ENCODE data around the gene RNASEH2A. TPM values are rescaled to one million over a fixed set of nuclear protein-coding genes. Genes with fewer than 3 reads are reported as not detected.
A peak's percentile ranks its signal among the peaks of the same experiment; 100 is the strongest.

Gene RNASEH2A
- total and polyA plus RNA-seq, 10 donors, result 4.4 to 15.9 (median 11.7) TPM

GRCh38 chr19:12767666-12768065 lies 38.7 kb upstream of the RNASEH2A start:
- peaks cover 0 to 4% (median 0%) of the 10 kb centered on the region in 8 donors for H3K9me3 ChIP-seq
- intact Hi-C loops (cut with DNase I; ENCODE audit: low total_unique reads), result no loop called here
- WGBS, 5 donors, result 94 to 97% (median 95%) methylated on average over 13 to 15 of the region's 15 CpGs
- no peak overlapping the region for H3K4me3 ChIP-seq
- no peak for DNase-seq
- no peaks in the 10 kb centered on the region for H3K27me3 ChIP-seq (replicated peaks in 1 of 7)
- no peak for TF ChIP-seq CTCF (IDR thresholded peaks at IDR 0.05 in 8 of 11, conservative IDR thresholded peaks at IDR 0.05 in 3 of 11)
- no peak for TF ChIP-seq POLR2A (IDR thresholded peaks at IDR 0.05)
- TF ChIP-seq POLR2AphosphoS5 (IDR thresholded peaks at IDR 0.05), result no peak
- peaks cover 0 to 10% (median 3%) of the 10 kb centered on the region in 6 donors for H3K4me1 ChIP-seq
- no peak overlapping the region for H3K27ac ChIP-seq
- peaks cover 0 to 53% (median 13%) of the 10 kb centered on the region in 6 donors for H3K36me3 ChIP-seq

- H3K36me3 ChIP-seq, result peaks cover 0 to 33% (median 3%) of the 10 kb centered on the region in 6 donors
- no peak for DNase-seq
- peak in 1 of 3 donors; percentile 61 for TF ChIP-seq POLR2AphosphoS5 (IDR thresholded peaks at IDR 0.05)
- no peak for TF ChIP-seq POLR2A (IDR thresholded peaks at IDR 0.05)
- no peak for TF ChIP-seq CTCF (IDR thresholded peaks at IDR 0.05 in 8 of 11, conservative IDR thresholded peaks at IDR 0.05 in 3 of 11)
- H3K27ac ChIP-seq, result no peak overlapping the region
- peaks cover under 1 to 12% (median 6%) of the 10 kb centered on the region in 6 donors for H3K4me1 ChIP-seq
- H3K9me3 ChIP-seq, result no peaks in the 10 kb centered on the region
- H3K27me3 ChIP-seq (replicated peaks in 1 of 7), result no peaks in the 10 kb centered on the region
- WGBS, 5 donors, result 53 to 82% (median 65%) methylated on average over 29 to 37 of the region's 37 CpGs
- no peak overlapping the region for H3K4me3 ChIP-seq
- intact Hi-C loops (cut with DNase I; ENCODE audit: low total_unique reads), result loop anchor here (5.0 kb wide), 1 partner anchor 38 kb away; the partner anchor contains the start of gene RNASEH2A
Observed at GRCh38 chr19:12769689-12770088, 36.7 kb upstream of the RNASEH2A start.

- DNase-seq, result no peak
- intact Hi-C loops (cut with DNase I; ENCODE audit: low total_unique reads), result loop anchor here (5.0 kb wide), 1 partner anchor 36 kb away; the partner anchor contains the start of gene RNASEH2A
- no peak overlapping the region for H3K27ac ChIP-seq
- no peaks in the 10 kb centered on the region for H3K27me3 ChIP-seq (replicated peaks in 1 of 7)
- TF ChIP-seq POLR2AphosphoS5 (IDR thresholded peaks at IDR 0.05) (no peak), CTCF (IDR thresholded peaks at IDR 0.05 in 8 of 11, conservative IDR thresholded peaks at IDR 0.05 in 3 of 11) (no peak)
- WGBS, 5 donors, result 94 to 98% (median 96%) methylated on average over 13 of the region's 13 CpGs
- H3K9me3 ChIP-seq, result no peaks in the 10 kb centered on the region
- H3K4me3 ChIP-seq, result no peak overlapping the region
- H3K4me1 ChIP-seq, result peaks cover 5 to 14% (median 10%) of the 10 kb centered on the region in 6 donors
- peaks cover 0 to 24% (median 0%) of the 10 kb centered on the region in 6 donors for H3K36me3 ChIP-seq
Observed at GRCh38 chr19:12770922-12771321, 35.5 kb upstream of the RNASEH2A start.

DNA sequence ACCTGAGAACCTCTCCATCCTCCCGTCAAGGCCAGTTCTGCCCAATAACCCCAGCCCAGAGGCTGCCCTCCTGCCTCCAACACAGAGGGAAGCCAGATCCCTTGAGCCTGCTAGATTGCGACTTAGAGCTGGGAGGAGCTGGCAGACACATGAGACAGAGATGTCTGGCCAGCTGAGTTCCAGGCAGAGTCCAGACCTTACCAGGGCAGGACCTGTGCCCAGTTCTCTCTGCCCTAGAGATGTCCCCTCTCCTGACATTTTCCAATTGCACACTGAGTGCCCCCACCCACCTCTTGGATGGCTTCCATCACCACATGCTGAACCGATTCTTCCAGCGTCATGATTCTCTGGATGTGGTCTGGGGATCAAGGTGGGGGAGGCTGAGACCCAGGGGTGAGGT lies 34.1 kb upstream of the RNASEH2A start:
- 84 to 91% (median 85%) methylated on average over 3 to 4 of the region's 4 CpGs for WGBS, 5 donors
- H3K4me1 ChIP-seq, result peaks cover 8 to 22% (median 21%) of the 10 kb centered on the region in 6 donors
- DNase-seq, result no peak
- no peaks in the 10 kb centered on the region for H3K27me3 ChIP-seq (replicated peaks in 1 of 7)
- no peak for TF ChIP-seq POLR2AphosphoS5 (IDR thresholded peaks at IDR 0.05)
- TF ChIP-seq POLR2A (IDR thresholded peaks at IDR 0.05), result no peak
- TF ChIP-seq CTCF (IDR thresholded peaks at IDR 0.05 in 8 of 11, conservative IDR thresholded peaks at IDR 0.05 in 3 of 11), result no peak
- H3K4me3 ChIP-seq, result no peak overlapping the region
- H3K27ac ChIP-seq, result no peak overlapping the region
- H3K36me3 ChIP-seq, result peaks cover 0 to 16% (median 0%) of the 10 kb centered on the region in 6 donors
- H3K9me3 ChIP-seq, result no peaks in the 10 kb centered on the region
- intact Hi-C loops (cut with DNase I; ENCODE audit: low total_unique reads), result loop anchor here (5.0 kb wide), 1 partner anchor 35 kb away; the partner anchor contains the start of gene RNASEH2A
